Osteocyte (in vitro differentiated cells): ENCODE measurements around the gene PLA2R1. TPM values are rescaled to one million over a fixed set of nuclear protein-coding genes. Genes with fewer than 3 reads are reported as not detected.
A peak's percentile ranks its signal among the peaks of the same experiment; 100 is the strongest.

Source experiments
- DNase-seq: peaks from one replicate; pipeline ENCODE4 v3.0.0; 2021; ENCODE audit warnings: mixed read lengths; ENCODE audit not compliant: unreplicated experiment; ENCODE audit errors: extremely low spot score
- H3K27ac Mint-ChIP-seq: one replicate; pipeline ENCODE4 v1.8.0; 2021; ENCODE audit warnings: mild to moderate bottlenecking, mixed read lengths; ENCODE audit not compliant: unreplicated experiment
- H3K27me3 Mint-ChIP-seq: one replicate; pipeline ENCODE4 v1.8.0; 2021; ENCODE audit warnings: mixed read lengths; ENCODE audit not compliant: unreplicated experiment
- H3K36me3 Mint-ChIP-seq: one replicate; pipeline ENCODE4 v1.8.0; 2021; ENCODE audit warnings: mixed read lengths; ENCODE audit not compliant: unreplicated experiment
- H3K4me1 Mint-ChIP-seq: one replicate; pipeline ENCODE4 v1.8.0; 2021; ENCODE audit warnings: mixed read lengths; ENCODE audit not compliant: unreplicated experiment
- H3K4me3 Mint-ChIP-seq: one replicate; pipeline ENCODE4 v1.8.0; 2021; ENCODE audit warnings: mild to moderate bottlenecking, moderate library complexity, mixed read lengths; ENCODE audit not compliant: unreplicated experiment
- H3K9me3 Mint-ChIP-seq: one replicate; pipeline ENCODE4 v1.8.0; 2021; ENCODE audit warnings: mixed read lengths; ENCODE audit not compliant: unreplicated experiment
- CTCF ChIP-seq: fragments of 200-600 bp; sonication (generic); IDR thresholded peaks from 2 replicates; pipeline ENCODE4 v1.5.0; 2021; ENCODE audit warnings: antibody characterized with exemption, mild to moderate bottlenecking, moderate library complexity
- total RNA-seq: library from RNA; stranded (reverse); gene quantifications from 2 replicates; pipeline ENCODE4 v1.2.1, GENCODE V29; 2021

PLA2R1 gene
- total RNA-seq, 1 donor from 2014 or later: 78.9 TPM

GRCh38 chr2:160036736-160037135 lies 25.7 kb downstream of the PLA2R1 start:
- peaks cover 24% of the 10 kb centered on the region for H3K36me3 Mint-ChIP-seq
- H3K27me3 Mint-ChIP-seq: no peaks in the 10 kb centered on the region
- no peak overlapping the region for H3K27ac Mint-ChIP-seq
- DNase-seq: no peak
- H3K4me3 Mint-ChIP-seq: no peak overlapping the region
- TF ChIP-seq CTCF: no peak
- no peaks in the 10 kb centered on the region for H3K9me3 Mint-ChIP-seq
- H3K4me1 Mint-ChIP-seq: peaks cover 53% of the 10 kb centered on the region

GRCh38 chr2:160035125-160035524 lies 27.3 kb downstream of the PLA2R1 start:
- Mint-ChIP-seq H3K4me3 (no peak overlapping the region), H3K27me3 (no peaks in the 10 kb centered on the region), H3K27ac (no peak overlapping the region), H3K9me3 (no peaks in the 10 kb centered on the region), H3K4me1 (peaks cover 37% of the 10 kb centered on the region), H3K36me3 (peaks cover 18% of the 10 kb centered on the region)
- no peak for DNase-seq
- no peak for TF ChIP-seq CTCF

- H3K36me3 Mint-ChIP-seq: peaks cover 20% of the 10 kb centered on the region
- H3K27me3 Mint-ChIP-seq: no peaks in the 10 kb centered on the region
- peak overlapping the region; percentile 29 for H3K4me3 Mint-ChIP-seq
- no peak for DNase-seq
- peaks cover 30% of the 10 kb centered on the region for H3K4me1 Mint-ChIP-seq
- H3K27ac Mint-ChIP-seq: peak overlapping the region; percentile 88
- H3K9me3 Mint-ChIP-seq: no peaks in the 10 kb centered on the region
- TF ChIP-seq CTCF: no peak
Measured at GRCh38 chr2:160034396-160034795, 28.0 kb downstream of the PLA2R1 start.

- Mint-ChIP-seq H3K9me3 (no peaks in the 10 kb centered on the region), H3K27ac (peak overlapping the region; percentile 88), H3K4me1 (peaks cover 28% of the 10 kb centered on the region), H3K27me3 (no peaks in the 10 kb centered on the region), H3K36me3 (peaks cover 22% of the 10 kb centered on the region), H3K4me3 (no peak overlapping the region)
- DNase-seq: no peak
- no peak for TF ChIP-seq CTCF
Measured at GRCh38 chr2:160033732-160034392, 28.6 kb downstream of the PLA2R1 start.

- Mint-ChIP-seq H3K27me3 (no peaks in the 10 kb centered on the region), H3K36me3 (peaks cover 37% of the 10 kb centered on the region), H3K4me1 (peaks cover 39% of the 10 kb centered on the region), H3K4me3 (no peak overlapping the region), H3K9me3 (no peaks in the 10 kb centered on the region), H3K27ac (peak overlapping the region; percentile 61)
- no peak for DNase-seq
- no peak for TF ChIP-seq CTCF
Measured at GRCh38 chr2:160029270-160029628, 33.2 kb downstream of the PLA2R1 start.
